ENCODE data around the gene ADAMTSL4.
"Not testable (repeated sequence)": the region's sequence is repeated elsewhere in the genome, so short reads cannot be mapped to it uniquely, and the experiment has no call there.

ADAMTSL4 gene

GRCh38 chr1:150555971-150556865 lies 7.0 kb downstream of the ADAMTSL4 start:
- DNase-seq: no peak

GRCh38 chr1:150557065-150557600 lies 7.9 kb downstream of the ADAMTSL4 start:
- DNase-seq: no peak

GRCh38 chr1:150557813-150558212 lies 8.6 kb downstream of the ADAMTSL4 start:
- DNase-seq: no peak

DNA sequence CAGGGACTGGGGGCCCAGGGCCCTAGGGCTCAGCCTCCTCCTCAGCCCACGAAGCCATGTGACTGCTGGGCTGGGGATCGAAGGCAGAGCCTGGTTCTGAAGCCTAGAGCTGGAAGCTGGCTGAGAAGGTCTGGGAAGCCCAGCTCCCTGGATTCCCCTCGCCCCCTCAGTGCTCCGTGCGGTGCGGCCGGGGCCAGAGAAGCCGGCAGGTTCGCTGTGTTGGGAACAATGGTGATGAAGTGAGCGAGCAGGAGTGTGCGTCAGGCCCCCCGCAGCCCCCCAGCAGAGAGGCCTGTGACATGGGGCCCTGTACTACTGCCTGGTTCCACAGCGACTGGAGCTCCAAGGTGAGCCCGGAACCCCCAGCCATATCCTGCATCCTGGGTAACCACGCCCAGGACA lies 9.1 kb downstream of the ADAMTSL4 start:
- DNase-seq: no peak

DNA sequence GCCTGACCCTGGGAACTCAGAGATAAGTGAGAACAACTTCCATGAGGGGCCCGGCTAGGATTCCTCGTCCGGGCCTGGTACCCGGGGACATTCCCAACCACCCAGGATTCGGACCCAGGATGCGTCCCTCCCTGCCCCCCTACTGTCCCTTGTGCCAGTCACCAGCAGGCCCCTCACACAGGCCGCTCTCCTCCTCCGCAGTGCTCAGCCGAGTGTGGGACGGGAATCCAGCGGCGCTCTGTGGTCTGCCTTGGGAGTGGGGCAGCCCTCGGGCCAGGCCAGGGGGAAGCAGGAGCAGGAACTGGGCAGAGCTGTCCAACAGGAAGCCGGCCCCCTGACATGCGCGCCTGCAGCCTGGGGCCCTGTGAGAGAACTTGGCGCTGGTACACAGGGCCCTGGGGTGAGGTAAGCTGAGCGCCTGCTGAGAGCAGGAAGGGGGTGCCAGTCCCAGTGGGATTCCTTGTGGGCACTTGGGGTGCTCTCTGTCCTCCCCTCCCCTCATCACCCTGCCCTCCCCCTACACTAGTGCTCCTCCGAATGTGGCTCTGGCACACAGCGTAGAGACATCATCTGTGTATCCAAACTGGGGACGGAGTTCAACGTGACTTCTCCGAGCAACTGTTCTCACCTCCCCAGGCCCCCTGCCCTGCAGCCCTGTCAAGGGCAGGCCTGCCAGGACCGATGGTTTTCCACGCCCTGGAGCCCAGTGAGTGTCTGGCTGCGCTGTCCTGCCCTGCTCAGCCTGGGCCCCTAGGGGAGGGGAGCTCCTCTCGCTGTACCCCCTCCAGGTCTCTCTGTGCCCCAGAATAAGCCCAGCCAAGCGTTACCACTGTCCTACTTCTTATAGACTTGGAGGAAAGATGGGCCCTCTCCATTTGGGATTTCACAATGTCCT lies 9.8 kb downstream of the ADAMTSL4 start:
- no peak for DNase-seq

- no peak for DNase-seq
Measured at GRCh38 chr1:150559656-150560010, 10.4 kb downstream of the ADAMTSL4 start.

GRCh38 chr1:150560011-150560438 lies 10.8 kb downstream of the ADAMTSL4 start:
- DNase-seq: peak; percentile 71

GRCh38 chr1:150560576-150561253 lies 11.5 kb downstream of the ADAMTSL4 start:
- peak; percentile 88 for DNase-seq

DNA sequence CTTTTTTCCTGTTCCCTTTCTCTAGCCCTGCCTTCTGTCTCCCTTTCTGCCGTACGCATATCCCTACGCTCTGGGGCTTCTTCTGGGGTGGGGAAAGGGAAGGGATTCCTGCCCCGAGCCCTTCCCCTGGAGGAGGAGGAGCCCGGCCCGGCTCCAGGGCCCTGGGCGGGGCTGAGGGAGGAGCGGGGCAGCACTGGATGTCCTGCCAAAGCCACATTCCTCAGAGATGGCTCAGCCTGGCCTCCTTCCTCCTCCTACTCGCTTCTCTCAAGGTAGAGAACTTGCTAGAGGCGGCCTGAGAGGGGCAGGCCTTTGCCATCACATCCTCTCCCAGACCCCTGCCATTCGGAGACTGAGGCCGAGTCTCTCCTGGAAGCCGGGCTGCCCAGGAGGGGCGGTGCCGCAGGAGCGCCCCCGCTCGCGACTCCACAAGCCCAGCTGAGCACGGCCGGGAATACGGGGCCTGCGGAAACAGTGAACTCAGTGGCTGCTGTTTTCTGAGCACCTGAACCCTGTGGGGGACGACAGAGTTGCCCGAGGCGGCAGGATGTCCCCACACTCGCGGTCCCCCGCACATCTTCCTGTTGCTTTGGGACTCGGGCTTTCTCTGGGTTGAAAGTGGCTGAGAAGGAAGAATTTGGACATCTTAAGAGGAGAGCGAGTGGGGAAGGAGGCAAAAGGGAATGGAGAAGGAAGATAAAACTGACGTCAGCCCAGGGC lies 12.2 kb downstream of the ADAMTSL4 start:
- peak; percentile 88 for DNase-seq

GRCh38 chr1:150561974-150562445 lies 12.8 kb downstream of the ADAMTSL4 start:
- DNase-seq: peak; percentile 87

DNA sequence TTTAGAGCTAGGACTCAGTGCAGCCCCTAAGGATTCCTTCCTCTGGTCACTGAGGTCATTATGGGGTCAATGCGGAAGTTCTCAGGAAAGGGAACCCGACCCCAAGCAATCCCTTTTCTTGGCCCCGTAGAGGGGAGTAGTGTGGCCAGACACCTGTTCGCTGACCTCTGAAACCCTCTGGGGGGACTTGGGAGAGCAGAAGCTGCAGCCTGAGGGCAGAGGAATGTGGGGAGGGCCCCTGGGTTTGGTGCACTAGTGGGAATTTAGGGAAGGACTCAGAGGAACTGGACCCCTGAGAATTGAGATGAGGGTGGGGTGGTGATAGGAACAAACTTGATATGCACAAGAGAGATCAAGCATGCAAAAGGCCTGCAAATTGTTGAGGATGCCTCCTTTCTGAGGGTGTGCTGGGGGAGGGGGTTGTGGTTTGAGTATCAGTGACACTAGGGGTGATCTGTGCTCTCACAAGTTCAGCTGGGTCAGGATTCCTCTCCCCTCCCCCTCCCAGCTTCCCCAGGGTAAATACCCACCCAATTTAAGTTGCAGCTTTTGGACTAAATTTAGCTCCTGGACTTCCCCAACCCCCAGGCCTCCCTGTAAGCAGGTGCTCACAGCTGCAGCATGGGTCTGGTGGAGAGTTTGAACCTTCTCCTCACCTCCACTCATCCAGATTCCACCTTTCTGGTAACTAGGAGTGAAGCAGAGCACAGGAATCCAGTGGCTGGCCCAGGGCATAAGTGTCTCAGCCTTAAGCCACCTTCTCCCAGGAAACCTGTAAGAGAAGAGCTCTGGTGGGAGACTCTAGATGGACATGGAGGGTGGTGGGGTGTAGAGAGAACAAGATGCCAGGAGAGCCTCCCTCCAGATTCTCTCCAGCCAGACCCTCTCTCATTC lies 13.5 kb downstream of the ADAMTSL4 start:
- DNase-seq: no peak

DNA sequence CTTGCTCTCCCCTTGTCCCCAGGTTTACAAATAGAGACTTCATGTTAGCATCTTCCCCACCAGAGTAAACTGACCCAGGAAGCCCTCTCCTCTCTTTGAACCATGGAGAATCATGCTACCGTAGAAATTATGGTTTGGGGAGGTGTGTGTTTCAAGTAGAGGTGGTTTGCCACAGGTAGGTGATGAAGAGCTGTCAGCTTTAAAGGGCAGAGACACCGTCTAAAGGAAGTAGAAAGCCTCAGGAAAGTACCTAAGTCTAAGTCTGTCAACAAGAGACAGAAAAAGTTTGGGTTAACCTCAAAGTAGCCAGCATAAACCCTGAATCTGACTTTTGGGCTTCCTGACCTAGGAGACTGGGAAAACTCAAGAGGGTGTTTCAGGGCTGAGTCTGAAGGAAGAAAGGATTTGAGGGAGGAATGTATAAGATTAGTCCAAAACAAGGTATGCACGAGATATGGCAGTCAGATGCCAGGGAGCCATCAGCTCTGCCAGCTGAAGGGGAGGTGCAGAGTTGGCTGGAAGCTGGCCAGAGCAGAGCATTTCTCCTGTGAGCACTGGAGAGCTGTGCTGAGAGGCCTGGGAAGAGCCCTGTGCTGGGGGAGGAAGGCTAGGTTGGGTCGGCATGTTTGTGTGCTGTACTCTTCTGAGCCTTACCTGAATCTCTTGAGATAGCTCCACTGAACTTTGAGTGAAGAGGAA lies 14.3 kb downstream of the ADAMTSL4 start:
- no peak for DNase-seq

- DNase-seq: no peak
Measured at GRCh38 chr1:150564051-150564991, 15.1 kb downstream of the ADAMTSL4 start.

DNA sequence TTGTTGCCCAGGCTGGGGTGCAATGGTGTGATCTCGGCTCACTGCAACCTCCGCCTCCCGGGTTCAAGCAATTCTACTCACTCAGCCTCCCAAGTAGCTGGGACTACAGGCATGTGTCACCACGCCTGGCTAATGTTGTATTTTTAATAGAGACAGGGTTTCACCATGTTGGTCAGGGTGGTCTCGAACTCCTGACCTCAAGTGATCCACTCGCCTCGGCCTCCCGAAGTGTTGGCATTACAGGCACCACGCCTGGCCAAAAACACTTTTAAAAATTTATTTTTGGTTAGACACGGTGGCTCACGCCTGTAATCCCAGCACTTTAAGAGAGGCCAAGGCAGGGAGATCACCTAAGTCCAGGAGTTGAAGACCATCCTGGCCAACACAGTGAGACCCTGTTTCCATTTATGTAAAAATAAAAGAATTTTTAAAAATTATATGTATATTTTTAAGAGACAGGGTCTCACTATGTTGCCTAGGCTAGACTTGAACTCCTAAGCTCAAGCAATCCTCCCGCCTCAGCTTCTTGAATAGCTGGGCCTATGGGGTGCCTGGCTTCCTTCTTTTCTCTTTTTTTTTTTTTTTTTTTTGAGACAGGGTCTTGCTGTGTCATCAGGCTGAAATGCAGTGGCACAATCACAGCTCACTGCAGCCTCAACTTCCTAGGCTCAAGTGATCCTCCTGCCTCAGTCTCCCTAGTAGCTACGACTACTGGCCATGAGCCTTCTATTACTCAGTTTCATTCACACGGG lies 16.2 kb downstream of the ADAMTSL4 start:
- DNase-seq: not testable (repeated sequence)

DNA sequence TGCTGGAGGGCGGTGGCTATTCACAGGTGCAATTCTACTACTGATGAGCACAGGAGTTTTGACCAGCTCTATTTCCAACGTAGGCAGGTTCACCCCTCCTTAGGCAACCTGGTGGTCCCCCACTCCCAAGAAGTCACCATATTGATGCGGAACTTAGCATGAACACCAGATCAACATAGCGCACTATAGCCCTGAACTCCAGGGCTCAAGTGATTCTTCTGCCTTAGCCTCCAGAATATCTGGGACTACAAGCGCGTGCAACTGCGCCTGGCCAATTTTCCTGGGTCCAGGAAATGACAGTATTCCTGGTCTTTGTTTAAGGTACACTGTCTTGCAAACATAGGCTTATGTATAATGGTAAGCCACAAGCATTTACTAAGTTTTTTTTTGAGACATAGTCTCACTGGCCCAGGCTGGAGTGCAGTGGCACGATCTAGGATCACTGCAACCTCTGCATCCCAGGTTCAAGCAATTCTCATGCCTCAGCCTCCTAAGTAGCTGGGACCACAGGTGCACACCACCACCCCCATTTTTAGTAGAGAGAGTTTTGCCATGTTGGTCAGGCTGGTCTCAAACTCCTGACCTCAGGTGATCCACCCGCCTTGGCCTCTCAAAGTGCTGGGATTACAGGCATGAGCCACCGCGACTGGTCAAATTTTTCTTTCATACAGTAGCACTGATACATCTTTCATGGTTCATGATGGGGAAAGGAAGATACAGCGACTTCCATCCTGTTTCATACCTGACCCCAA lies 17.6 kb downstream of the ADAMTSL4 start:
- no peak for DNase-seq

DNA sequence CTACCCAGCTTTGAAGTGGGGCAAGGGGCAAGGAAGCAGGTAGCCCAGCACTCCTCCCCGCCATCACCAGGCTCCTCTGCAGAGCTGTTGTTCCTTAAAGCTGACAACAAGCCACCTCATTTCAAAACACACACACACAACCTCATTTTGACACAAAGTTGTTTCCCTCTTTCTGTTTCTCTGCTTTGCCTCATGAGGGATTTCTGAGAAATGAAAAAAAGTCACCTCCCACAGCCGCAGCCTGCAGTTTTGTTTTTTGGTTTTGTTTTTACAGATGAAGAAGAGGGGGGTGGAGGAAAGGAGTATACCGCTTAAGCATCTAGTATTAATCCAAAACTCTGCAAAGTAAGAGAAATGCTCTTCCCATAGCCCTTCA lies 18.1 kb downstream of the ADAMTSL4 start:
- DNase-seq: no peak

DNA sequence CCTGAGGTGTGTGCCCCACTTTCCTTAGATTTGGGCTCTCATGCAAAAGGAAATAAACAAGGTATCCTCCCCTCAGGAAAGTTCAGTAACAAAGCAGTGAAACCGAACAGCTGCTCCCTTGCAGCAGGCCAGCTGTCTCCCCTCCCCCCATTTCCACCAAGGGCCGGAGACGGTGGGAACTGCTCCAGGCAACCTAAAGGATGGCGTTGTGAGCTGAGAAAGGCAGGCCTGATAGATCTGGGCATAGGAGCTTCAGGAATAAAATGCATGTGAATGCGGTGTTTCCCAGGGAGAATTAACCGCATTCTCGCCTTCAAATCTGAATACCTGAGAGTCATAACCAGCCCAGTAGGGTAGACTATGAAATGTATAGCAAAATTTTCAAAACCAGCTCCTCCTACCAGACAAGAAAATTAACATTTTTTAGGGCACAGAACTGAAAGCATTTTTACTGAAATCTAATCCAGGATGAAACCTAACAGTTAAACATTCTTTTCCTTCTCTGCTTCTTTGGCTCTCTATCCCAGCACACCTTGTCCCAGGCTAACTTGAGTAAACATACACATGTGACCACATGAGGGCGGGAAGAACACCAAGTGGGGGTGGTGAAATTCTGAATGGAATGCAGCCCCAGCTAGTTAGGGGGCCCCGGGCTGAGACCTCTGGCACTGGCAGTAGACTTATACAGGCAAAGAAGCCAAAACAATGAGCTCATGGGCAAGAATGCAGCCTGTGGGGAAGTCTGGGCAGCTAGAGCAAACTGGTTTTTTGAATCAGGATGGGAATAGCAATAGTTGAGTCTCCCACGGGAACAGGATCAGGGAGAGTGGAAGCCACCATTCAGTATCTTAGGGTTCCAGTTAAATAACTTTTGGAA lies 18.7 kb downstream of the ADAMTSL4 start:
- DNase-seq: peak; percentile 69
